ENCODE data around the gene PKLR.

DNA sequence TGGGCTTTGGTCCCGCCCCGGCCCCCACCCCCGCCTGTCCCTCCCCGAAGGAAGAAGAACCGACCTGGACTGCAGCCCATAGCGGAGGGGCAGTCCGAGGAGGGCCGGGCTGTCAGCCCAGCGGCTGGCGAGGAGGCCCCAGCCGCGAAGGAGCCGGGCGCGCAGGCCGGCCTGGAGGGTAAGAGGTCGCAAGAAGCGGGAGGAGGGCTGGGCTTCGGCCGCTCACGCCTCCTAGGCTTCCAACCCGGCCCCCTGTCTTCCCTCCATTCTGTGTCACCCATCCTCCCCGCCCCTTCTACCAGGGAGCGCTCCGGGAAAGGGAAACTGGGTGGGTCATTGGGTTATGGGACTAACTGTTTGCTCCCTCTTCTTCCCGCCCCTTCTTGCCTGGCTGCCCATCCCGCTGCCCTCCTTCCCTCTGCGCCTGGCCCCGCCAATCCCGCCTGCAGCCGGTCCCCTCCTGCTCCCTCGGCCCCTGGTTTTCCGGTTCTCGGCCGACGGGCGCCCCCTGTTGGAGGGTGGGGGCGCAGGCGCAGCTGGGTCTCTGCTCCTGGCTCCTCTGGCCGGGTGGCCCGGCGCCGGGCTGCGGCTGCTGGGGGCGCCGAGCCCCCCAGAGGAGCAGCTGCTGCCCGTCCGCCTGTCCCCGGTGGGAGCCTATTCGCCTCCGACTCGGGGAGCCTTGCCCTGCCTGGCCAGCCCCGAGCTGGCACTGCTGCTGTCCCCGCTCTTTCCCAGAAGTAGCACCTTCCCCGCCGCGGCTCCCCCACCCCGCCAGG lies 21.9 kb upstream of the PKLR start:
- TF ChIP-seq, protein P1, sequence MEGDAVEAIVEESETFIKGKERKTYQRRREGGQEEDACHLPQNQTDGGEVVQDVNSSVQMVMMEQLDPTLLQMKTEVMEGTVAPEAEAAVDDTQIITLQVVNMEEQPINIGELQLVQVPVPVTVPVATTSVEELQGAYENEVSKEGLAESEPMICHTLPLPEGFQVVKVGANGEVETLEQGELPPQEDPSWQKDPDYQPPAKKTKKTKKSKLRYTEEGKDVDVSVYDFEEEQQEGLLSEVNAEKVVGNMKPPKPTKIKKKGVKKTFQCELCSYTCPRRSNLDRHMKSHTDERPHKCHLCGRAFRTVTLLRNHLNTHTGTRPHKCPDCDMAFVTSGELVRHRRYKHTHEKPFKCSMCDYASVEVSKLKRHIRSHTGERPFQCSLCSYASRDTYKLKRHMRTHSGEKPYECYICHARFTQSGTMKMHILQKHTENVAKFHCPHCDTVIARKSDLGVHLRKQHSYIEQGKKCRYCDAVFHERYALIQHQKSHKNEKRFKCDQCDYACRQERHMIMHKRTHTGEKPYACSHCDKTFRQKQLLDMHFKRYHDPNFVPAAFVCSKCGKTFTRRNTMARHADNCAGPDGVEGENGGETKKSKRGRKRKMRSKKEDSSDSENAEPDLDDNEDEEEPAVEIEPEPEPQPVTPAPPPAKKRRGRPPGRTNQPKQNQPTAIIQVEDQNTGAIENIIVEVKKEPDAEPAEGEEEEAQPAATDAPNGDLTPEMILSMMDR (IDR thresholded peaks at IDR 0.05), result peak in 3 of 4 experiments; percentile 96 to 98 (median 97)
- TF ChIP-seq POLR2AphosphoS5 (IDR thresholded peaks at IDR 0.05), result peak; percentile 59
